LNCaP clone FGC (cell line): ENCODE measurements around the gene ANO8.

Experiments
- DNase-seq: peaks from one replicate; pipeline ENCODE4 v3.0.0-alpha.2; 2011; ENCODE audit warnings: low read depth
- H3K4me3 ChIP-seq: 2 replicates; pipeline ENCODE4 v1.5.1; 2011; ENCODE audit warnings: mild to moderate bottlenecking, low read depth, low read length, control low read depth
- CTCF ChIP-seq: IDR thresholded peaks from 2 replicates; pipeline ENCODE4 v1.5.1; 2012; ENCODE audit warnings: mild to moderate bottlenecking; ENCODE audit not compliant: control insufficient read depth, insufficient read depth; ENCODE audit errors: extremely low read depth

ANO8 gene

GRCh38 chr19:17328517-17329365 is 5.9 kb downstream of the ANO8 start:
- no peak for DNase-seq
- no peak for TF ChIP-seq CTCF
- peak overlapping the region; percentile 57 for H3K4me3 ChIP-seq

GRCh38 chr19:17327654-17328516 is 6.8 kb downstream of the ANO8 start:
- TF ChIP-seq CTCF: peak; percentile 92
- peak; percentile 91 for DNase-seq
- peak overlapping the region; percentile 57 for H3K4me3 ChIP-seq

GRCh38 chr19:17327068-17327653 is 7.5 kb downstream of the ANO8 start:
- no peak for TF ChIP-seq CTCF
- peak overlapping the region; percentile 57 for H3K4me3 ChIP-seq
- DNase-seq: no peak

- no peak for DNase-seq
- no peak for TF ChIP-seq CTCF
- no peak overlapping the region for H3K4me3 ChIP-seq
These were observed 8.1 kb downstream of the ANO8 start for GRCh38 chr19:17326595-17326966.

- no peak for DNase-seq
- no peak overlapping the region for H3K4me3 ChIP-seq
- no peak for TF ChIP-seq CTCF
These were observed 8.6 kb downstream of the ANO8 start for GRCh38 chr19:17325881-17326594.

GRCh38 chr19:17325133-17325532 is 9.5 kb downstream of the ANO8 start:
- TF ChIP-seq CTCF: no peak
- no peak overlapping the region for H3K4me3 ChIP-seq
- no peak for DNase-seq
